A549 (cell line): ENCODE data around the gene MEOX1. TPM values are rescaled to one million over a fixed set of nuclear protein-coding genes. Genes with fewer than 3 reads are reported as not detected.
A peak's percentile ranks its signal among the peaks of the same experiment; 100 is the strongest.

Experiments
- ATAC-seq, 2 experiments: fragments of 200-7000 bp in 1 of 2; fragments of >200 bp in 1 of 2; cut with Nextera tagmentation in 1 of 2; cut with Tn5 transposase in 1 of 2; 3 replicates each; pipeline versions ENCODE4 v1.8.0 to v1.9.1; 2018 to 2020; ENCODE audit warnings: mild to moderate bottlenecking in 1 of 2, moderate library complexity in 1 of 2
- CTCF ChIA-PET: fragments of 300-600 bp; sonication (Branson Sonifier 250); formaldehyde crosslinking; extraction: SDS; loops from one replicate; lab custom pipeline; 2021; ENCODE audit warnings: antibody characterized with exemption, inconsistent platforms; lab: Yijun Ruan, JAX
- POLR2A ChIA-PET: fragments of 350-600 bp; formaldehyde crosslinking; extraction: SDS; loops from one replicate; lab custom pipeline; 2021; ENCODE audit warnings: antibody characterized with exemption, inconsistent platforms; lab: Yijun Ruan, JAX
- DNase-seq, 2 experiments: peaks; one replicate each; pipeline versions ENCODE4 v3.0.0 to v3.0.0-alpha.2; 2011 to 2016; ENCODE audit warnings: low read depth in 1 of 2, low spot score in 1 of 2
- FAIRE-seq: peaks from 2 replicates; lab custom pipeline; 2011; peaks lifted over from hg19 to GRCh38; lab: Jason Lieb, UNC
- H3K27ac ChIP-seq, 2 experiments: fragments of >200 bp; sonication (Bioruptor Twin); formaldehyde crosslinking; 3 replicates each; pipeline ENCODE4 v1.5.1; 2016 to 2017
- H3K4me1 ChIP-seq: fragments of >200 bp; sonication (Bioruptor Twin); formaldehyde crosslinking; 3 replicates; pipeline ENCODE4 v1.6.1; 2016
- H3K4me2 ChIP-seq: fragments of >200 bp; sonication (Bioruptor Twin); formaldehyde crosslinking; 3 replicates; pipeline ENCODE4 v1.6.1; 2016
- H3K4me3 ChIP-seq: fragments of >200 bp; sonication (Bioruptor Twin); formaldehyde crosslinking; 3 replicates; pipeline ENCODE4 v1.5.1; 2016
- H3K9me3 ChIP-seq: fragments of >200 bp; sonication (Bioruptor Twin); formaldehyde crosslinking; 3 replicates; pipeline ENCODE4 v1.6.1; 2016
- ATOH8 ChIP-seq: fragments of 250-450 bp; sonication (Bioruptor Pico); IDR thresholded peaks from 2 replicates; pipeline ENCODE4 v1.5.0; 2020; ENCODE audit warnings: low read depth, mild to moderate bottlenecking, moderate library complexity
- BHLHE40 ChIP-seq: IDR thresholded peaks from 2 replicates; pipeline ENCODE4 v1.6.1; 2012; ENCODE audit warnings: low read depth, low read length, inconsistent platforms
- CHD4 ChIP-seq: fragments of 200-600 bp; sonication (generic); IDR thresholded peaks from 2 replicates; pipeline ENCODE4 v1.6.1; 2016; ENCODE audit warnings: antibody characterized with exemption, mild to moderate bottlenecking, borderline replicate concordance
- EP300 ChIP-seq, 2 experiments: fragments of >200 bp; sonication (Bioruptor Twin); formaldehyde crosslinking; IDR thresholded peaks; 2 replicates in 1 of 2; 3 replicates in 1 of 2; pipeline ENCODE4 v1.6.1; 2016 to 2017
- FOSL2 ChIP-seq, 2 experiments: fragments of 450-650 bp in 1 of 2; fragments of >200 bp in 1 of 2; sonication (Bioruptor Twin) in 1 of 2; formaldehyde crosslinking; IDR thresholded peaks; 2 replicates each; pipeline versions ENCODE4 v1.5.0 to v1.6.1; 2016 to 2020; ENCODE audit warnings: mild to moderate bottlenecking in 1 of 2, moderate library complexity in 1 of 2
- HDAC2 ChIP-seq: fragments of 200-600 bp; sonication (generic); IDR thresholded peaks from 2 replicates; pipeline ENCODE4 v1.6.1; 2016
- HEYL ChIP-seq: fragments of 250-450 bp; sonication (Bioruptor Pico); IDR thresholded peaks from 2 replicates; pipeline ENCODE4 v1.8.0; 2021; ENCODE audit warnings: mild to moderate bottlenecking, moderate library complexity
- JUNB ChIP-seq: fragments of >200 bp; sonication (Bioruptor Twin); formaldehyde crosslinking; IDR thresholded peaks from 2 replicates; pipeline ENCODE4 v1.6.1; 2016
- KDM1A ChIP-seq: fragments of 200-600 bp; sonication (generic); IDR thresholded peaks from 2 replicates; pipeline ENCODE4 v1.6.1; 2016; ENCODE audit warnings: low read depth, mild to moderate bottlenecking
- MAFK ChIP-seq: fragments of 450-650 bp; IDR thresholded peaks from 2 replicates; pipeline ENCODE4 v1.6.1; 2014; ENCODE audit not compliant: partially characterized antibody
- MAZ ChIP-seq: fragments of 150-350 bp; IDR thresholded peaks from 2 replicates; pipeline ENCODE4 v1.6.1; 2014; ENCODE audit warnings: antibody characterized with exemption, low read depth, low read length, borderline replicate concordance
- RAD21 ChIP-seq, 2 experiments: fragments of >200 bp in 1 of 2; sonication (Bioruptor Twin) in 1 of 2; formaldehyde crosslinking in 1 of 2; IDR thresholded peaks in 1 of 2; conservative IDR thresholded peaks in 1 of 2; 2 replicates in 1 of 2; 3 replicates in 1 of 2; pipeline ENCODE4 v1.6.1; 2012 to 2018; ENCODE audit warnings: inconsistent platforms in 1 of 2
- SMC3 ChIP-seq: fragments of >200 bp; sonication (Bioruptor Twin); formaldehyde crosslinking; IDR thresholded peaks from 3 replicates; pipeline ENCODE4 v1.6.1; 2018; ENCODE audit warnings: inconsistent platforms
- ZC3H11A ChIP-seq: fragments of 450-650 bp; IDR thresholded peaks from 2 replicates; pipeline ENCODE4 v1.6.1; 2014; ENCODE audit warnings: antibody characterized with exemption, mild to moderate bottlenecking
- ZNF302 ChIP-seq: fragments of 250-450 bp; sonication (Bioruptor Pico); IDR thresholded peaks from 2 replicates; pipeline ENCODE4 v1.9.0; 2021; ENCODE audit warnings: inconsistent platforms, mild to moderate bottlenecking, moderate library complexity
- WGBS: methylation state at CpG from one replicate; pipeline ENCODE4 v1.1.6; 2017; ENCODE audit errors: missing lambda C conversion rate; 5-methylcytosine and 5-hydroxymethylcytosine counted together
- polyA plus RNA-seq, 4 experiments: library from polyadenylated mRNA; depleted of rRNA in 3 of 4; stranded (reverse); fragments of >200 nt; fragmentation: RNase III in 1 of 4; extraction: RNeasy Plus Mini Kit Qiagen cat#74134 plus additional on column Dnase treatment in 1 of 4; gene quantifications; 2 replicates in 3 of 4; 3 replicates in 1 of 4; pipeline ENCODE4 v1.2.3, GENCODE V29; 2011 to 2017
- TF ChIP-seq, protein P1 (sequence below): fragments of >200 bp; sonication (Bioruptor Twin); formaldehyde crosslinking; IDR thresholded peaks from 3 replicates; pipeline ENCODE4 v1.5.1; 2016
- TF ChIP-seq, protein P2 (sequence below): IDR thresholded peaks from 2 replicates; pipeline ENCODE4 v1.6.1; 2012

MEOX1 gene
- polyA plus RNA-seq, 2 of the 4 experiments (the other 2 are of a cell fraction): not detected

DNA sequence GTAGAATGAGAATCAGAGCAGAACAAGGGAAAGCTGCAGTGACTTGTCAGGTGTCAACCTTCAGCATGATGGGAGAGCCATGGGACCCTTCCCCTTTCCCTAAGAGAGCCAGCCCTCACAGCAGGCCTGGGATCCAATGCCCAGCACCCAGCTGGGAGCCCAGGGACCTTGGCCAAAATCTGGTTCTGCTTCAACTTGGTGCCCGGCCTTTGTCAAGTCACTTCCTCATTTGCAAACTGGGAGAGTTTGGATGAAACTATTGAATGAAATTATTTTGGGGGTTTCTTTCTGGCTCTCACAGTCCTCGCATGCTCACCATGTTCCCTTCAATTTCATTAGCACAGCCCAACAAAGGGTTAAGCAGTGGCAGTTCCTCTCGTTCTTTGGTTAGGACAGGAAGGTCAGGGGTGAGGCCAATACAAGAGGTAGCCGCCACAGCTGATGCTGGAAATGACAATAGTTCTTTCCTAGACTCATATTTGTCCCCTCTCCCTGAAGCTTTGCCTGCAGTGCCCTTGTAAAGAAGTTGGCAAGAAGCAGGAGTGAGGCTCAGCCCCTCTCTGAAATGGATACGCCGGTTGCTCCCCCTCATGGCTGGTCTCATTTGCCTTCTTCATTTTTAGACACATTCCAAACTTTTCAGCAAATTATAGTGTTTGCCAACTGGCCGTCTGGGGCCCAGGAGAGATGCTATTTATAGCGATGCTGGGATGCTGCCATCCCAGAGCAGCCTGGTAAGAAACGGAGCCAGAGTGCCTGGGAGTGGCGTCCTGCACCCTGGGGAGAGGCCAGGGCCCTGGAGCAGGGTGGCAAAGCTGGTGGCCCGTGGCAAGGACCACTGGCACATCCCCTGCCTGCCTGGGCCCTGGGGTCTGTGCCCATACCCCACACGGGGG lies 34.5 kb upstream of the MEOX1 start:
- FAIRE-seq: no peak
- 38% methylated on average over 12 of the region's 12 CpGs for WGBS

DNA sequence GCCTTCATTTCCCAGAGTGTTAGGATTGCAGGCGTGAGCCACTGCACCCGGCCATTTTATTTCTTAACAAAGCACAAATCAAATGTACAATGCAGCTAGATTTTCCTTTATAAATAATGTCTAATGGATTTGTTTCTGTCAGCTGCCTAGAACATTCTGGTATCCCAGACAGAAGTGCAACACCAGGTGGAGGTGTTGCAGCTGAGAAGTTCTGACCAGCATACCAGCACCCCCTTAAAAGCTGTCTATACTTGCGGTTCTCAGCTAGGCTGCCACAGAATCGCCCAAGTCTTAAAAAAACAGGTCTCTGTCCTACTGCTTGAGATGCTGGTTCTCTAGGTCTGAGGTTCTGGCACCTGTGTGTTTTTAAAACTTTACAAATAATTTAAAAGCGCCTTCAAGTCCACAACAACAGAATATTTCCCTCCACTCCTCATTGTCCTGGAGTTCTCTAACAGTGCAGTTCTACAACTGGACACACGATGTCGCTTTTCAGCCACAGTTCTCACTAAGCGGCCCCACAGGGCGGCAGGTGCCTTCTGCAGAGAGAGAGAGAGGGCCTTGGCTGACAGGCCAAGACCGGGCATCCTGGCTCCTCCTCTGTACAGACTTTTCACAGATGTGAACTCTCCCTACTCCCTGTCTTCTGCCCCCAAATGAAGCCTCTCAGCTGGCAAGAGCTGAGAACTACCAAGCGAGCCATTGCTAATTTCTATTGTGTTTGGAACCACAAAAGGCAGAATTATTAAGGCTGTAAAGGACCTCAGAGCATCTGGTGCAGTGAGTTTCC lies 32.6 kb upstream of the MEOX1 start:
- 0 out of 3 replicates have a peak, but pooled peaks cover 2% of the 10 kb centered on the region for H3K9me3 ChIP-seq
- peak; percentile 83 to 94 for ATAC-seq
- peaks cover 14% of the 10 kb centered on the region for H3K4me1 ChIP-seq
- 0 out of 6 replicates have a peak overlapping the region, but pooled peaks of 1 of the 2 experiments have one; percentile 33 for H3K27ac ChIP-seq
- peak overlapping the region; percentile 40; the same call in 2 of the 3 replicates for H3K4me2 ChIP-seq
- peak; percentile 80 to 90 for DNase-seq
- TF ChIP-seq FOSL2 (IDR thresholded peaks at IDR 0.05) (no peak), FOSL2 (CRISPR knock-in tag; IDR thresholded peaks at IDR 0.05) (0 out of 2 replicates have a peak, but pooled peaks have one; percentile 9), RAD21 (conservative IDR thresholded peaks at IDR 0.05 in 1 of 2, IDR thresholded peaks at IDR 0.05 in 1 of 2) (peak; percentile 100), MAZ (peak; percentile 35; the same call in 1 of the 2 replicates), SMC3 (peak; percentile 100), HEYL (CRISPR knock-in tag) (no peak), CHD4 (no peak), ATOH8 (CRISPR knock-in tag) (no peak), ZNF302 (CRISPR knock-in tag) (no peak), HDAC2 (no peak)
- TF ChIP-seq, protein P1, sequence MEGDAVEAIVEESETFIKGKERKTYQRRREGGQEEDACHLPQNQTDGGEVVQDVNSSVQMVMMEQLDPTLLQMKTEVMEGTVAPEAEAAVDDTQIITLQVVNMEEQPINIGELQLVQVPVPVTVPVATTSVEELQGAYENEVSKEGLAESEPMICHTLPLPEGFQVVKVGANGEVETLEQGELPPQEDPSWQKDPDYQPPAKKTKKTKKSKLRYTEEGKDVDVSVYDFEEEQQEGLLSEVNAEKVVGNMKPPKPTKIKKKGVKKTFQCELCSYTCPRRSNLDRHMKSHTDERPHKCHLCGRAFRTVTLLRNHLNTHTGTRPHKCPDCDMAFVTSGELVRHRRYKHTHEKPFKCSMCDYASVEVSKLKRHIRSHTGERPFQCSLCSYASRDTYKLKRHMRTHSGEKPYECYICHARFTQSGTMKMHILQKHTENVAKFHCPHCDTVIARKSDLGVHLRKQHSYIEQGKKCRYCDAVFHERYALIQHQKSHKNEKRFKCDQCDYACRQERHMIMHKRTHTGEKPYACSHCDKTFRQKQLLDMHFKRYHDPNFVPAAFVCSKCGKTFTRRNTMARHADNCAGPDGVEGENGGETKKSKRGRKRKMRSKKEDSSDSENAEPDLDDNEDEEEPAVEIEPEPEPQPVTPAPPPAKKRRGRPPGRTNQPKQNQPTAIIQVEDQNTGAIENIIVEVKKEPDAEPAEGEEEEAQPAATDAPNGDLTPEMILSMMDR: peak; percentile 100
- TF ChIP-seq, protein P2, sequence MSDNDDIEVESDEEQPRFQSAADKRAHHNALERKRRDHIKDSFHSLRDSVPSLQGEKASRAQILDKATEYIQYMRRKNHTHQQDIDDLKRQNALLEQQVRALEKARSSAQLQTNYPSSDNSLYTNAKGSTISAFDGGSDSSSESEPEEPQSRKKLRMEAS: peak; percentile 66
- FAIRE-seq: peak; percentile 100
- no peak overlapping the region for H3K4me3 ChIP-seq
- POLR2A ChIA-PET: interaction anchor here (0.6 to 1.9 kb wide), 3 partner anchors 55 to 67 kb away, joined by 5 to 6 read pairs (median 5); no protein-coding TSS in a partner anchor
- CTCF ChIA-PET: interaction anchor here (0.7 to 18.5 kb wide), 59 partner anchors 28 to 306 kb away, joined by 3 to 257 read pairs (median 4); partner anchors contain the start of genes CD300LG, CFAP97D1, DHX8 and ETV4
- 28% methylated on average over 11 of the region's 11 CpGs for WGBS

More for the DNA sequence above, 34.5 kb upstream of the MEOX1 start:
- Histone ChIP-seq H3K4me3 (no peak overlapping the region), H3K4me1 (peaks cover 27% of the 10 kb centered on the region), H3K9me3 (0 out of 3 replicates have a peak, but pooled peaks cover 3% of the 10 kb centered on the region), H3K27ac (peak overlapping the region in 1 of 2 experiments; percentile 51; a peak in 3 of 6 replicates), H3K4me2 (peak overlapping the region; percentile 45; the same call in 2 of the 3 replicates)
- ATAC-seq (peak in 1 of 2 experiments; percentile 17; a peak in 3 of 6 replicates), DNase-seq (no peak)
- ChIA-PET CTCF (interaction anchor here (1.5 to 18.5 kb wide), 9 partner anchors 49 to 212 kb away, joined by 3 to 257 read pairs (median 6); partner anchors contain the start of genes CD300LG, DHX8 and ETV4), POLR2A (interaction anchor here (1.9 kb wide), 1 partner anchor 64 kb away, joined by 6 read pairs; no protein-coding TSS in a partner anchor)
- no peak for TF ChIP-seq BHLHE40
- TF ChIP-seq KDM1A: no peak
- TF ChIP-seq MAFK: no peak
- no peak for TF ChIP-seq ZC3H11A
- TF ChIP-seq JUNB: no peak
- TF ChIP-seq HEYL (CRISPR knock-in tag): no peak
- no peak for TF ChIP-seq EP300 (IDR thresholded peaks at IDR 0.05)
